ENCODE results near the gene PARK7.

DNA sequence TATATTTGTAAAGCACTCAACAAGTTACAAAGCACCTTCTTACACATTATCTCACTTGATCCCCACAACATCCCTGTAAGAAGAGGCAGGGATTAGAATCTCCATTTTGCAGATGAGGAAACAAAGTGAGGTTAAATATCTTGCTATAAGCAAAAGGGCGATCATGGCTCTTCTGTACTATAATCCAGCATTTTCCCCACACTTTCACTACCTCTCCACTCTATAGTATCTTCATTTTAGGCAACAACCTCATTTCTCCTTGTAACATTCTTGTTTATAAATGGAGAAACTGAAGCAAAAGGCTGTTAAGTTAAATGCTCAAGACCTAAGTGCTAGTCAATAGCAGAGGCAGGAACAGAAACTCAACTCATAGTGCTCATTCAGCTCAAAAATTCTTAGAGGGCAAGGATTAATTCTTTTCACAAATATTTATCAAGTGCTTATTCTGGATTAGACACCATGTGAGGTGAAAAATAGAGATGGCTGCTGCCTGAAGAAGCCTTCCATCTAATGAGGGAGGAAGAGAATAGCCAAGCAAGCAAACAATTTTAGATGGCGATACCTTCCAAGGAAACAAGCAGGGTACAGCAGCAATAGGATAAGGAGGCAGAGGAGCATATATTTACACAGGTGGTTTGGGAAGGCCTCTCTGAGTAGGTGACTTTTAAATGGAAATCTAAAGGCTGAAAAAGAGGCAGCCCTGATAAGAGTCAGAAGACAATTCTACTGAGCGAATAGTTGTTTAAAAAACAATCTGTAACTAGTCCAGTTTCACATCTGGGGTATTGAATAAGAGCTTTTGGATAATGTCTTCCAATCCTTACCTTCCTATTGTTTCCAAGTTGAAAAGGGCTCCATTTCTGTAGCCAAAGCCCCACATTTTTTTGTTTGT, 61.1 kb downstream of the PARK7 start:
- TF ChIP-seq, protein P1, sequence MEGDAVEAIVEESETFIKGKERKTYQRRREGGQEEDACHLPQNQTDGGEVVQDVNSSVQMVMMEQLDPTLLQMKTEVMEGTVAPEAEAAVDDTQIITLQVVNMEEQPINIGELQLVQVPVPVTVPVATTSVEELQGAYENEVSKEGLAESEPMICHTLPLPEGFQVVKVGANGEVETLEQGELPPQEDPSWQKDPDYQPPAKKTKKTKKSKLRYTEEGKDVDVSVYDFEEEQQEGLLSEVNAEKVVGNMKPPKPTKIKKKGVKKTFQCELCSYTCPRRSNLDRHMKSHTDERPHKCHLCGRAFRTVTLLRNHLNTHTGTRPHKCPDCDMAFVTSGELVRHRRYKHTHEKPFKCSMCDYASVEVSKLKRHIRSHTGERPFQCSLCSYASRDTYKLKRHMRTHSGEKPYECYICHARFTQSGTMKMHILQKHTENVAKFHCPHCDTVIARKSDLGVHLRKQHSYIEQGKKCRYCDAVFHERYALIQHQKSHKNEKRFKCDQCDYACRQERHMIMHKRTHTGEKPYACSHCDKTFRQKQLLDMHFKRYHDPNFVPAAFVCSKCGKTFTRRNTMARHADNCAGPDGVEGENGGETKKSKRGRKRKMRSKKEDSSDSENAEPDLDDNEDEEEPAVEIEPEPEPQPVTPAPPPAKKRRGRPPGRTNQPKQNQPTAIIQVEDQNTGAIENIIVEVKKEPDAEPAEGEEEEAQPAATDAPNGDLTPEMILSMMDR (IDR thresholded peaks at IDR 0.05; ENCODE audit: low read depth, low read length, poor library complexity, severe bottlenecking) = no peak
- no peak for TF ChIP-seq EZH2phosphoT487 (IDR thresholded peaks at IDR 0.05; ENCODE audit: borderline replicate concordance, low read length)

Measured in DOHH2 (cell line).